NCI-H2196 (cell line): Measurements from ENCODE around the gene A3GALT2.
"Not testable (repeated sequence)": the region's sequence is repeated elsewhere in the genome, so short reads cannot be mapped to it uniquely, and the experiment has no call there.

Experiments used
- DNase-seq: peaks from one replicate; lab custom pipeline; 2025; ENCODE audit not compliant: unreplicated experiment; lab: John Stamatoyannopoulos, UW

A3GALT2 gene

DNA sequence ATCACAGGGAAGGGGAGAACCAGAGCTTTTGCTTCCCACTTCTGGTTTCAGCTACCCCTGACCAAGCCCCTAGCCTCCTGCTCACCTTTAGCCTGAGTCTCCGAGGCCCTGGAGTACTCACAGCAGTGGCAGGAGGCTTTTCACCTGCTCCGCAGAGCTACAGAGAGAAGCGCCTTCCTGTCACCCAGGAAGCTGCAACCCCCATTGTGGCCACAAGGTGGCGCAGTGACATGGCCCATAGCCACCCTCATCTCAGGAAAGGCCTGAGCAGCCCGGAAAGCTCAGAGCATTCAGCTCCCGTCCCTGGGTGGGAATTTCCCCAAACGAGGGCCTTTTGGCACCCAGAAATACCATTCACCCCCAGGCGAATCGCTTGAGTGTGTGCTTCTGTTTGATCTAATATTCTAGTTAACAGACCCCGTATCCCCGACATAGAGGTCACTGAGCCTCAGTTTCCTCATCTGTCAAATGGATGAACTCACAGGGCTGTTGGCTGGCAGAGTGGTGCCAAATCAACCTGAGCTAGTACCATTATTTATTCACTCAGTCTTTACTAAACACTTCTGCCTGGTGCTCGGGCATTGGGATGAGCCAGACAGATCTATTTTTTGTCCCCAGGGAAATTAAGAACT, 25.3 kb downstream of the A3GALT2 start:
- peak; percentile 91 for DNase-seq

DNA sequence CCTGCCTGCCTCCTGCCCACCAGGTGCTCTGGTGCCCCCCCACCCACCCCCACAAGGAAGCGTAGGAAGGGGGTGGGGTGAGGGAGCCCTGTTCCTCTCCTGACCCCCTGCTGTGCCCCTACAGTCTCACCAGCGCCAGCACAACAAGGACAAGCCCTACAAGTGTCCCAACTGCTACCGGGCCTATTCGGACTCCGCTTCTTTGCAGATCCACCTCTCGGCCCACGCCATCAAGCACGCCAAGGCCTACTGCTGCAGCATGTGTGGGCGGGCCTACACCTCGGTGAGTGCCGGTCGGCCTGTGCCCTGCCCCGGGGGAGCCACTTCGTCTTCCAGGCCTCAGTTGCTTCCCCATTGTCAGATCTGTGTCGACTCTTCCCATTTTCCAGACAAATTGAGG, 25.9 kb downstream of the A3GALT2 start:
- no peak for DNase-seq

DNA sequence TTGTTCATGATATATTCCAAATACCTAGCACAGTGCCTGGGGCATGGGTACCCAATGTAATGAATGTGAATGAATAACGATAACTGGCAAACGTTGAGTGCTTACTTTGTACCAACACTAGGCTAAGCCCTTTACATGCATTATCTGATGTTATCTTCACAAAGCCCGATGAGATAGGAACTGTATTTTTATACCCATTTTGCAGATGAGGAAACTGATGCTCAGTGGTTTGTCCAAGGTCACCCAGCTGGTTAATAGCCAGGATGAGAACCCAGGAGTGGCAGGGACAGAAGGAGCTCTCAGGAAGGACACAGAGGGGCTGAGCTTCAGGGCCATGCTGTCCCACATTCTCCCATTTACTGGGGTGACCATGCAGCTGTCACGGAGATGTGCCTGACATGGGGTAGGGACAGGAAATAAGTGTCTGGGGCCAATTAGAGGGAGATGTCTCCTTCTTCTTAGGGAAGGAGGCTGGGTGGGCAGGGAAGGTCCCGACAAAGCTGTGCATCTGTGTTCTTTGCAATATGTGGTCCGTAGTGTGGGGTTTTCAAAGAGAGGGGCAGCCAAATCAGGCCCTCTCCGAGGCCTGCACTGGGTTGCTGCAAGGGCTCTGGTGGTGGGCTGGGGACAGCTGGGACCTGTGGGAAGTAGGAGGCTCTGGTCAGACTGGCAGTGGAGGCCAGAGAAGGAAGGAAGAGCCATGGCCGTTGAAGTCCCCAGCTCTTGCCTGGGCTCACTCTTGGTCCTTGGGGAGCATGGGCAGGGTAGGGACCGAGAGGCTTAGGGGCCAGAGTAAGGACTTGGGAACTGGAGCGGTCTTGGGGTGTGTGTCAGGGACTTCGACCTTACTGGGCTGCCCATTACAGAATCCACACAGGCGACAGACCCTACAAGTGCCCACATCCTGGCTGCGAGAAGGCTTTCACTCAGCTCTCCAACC, 26.6 kb downstream of the A3GALT2 start:
- DNase-seq, result no peak

DNA sequence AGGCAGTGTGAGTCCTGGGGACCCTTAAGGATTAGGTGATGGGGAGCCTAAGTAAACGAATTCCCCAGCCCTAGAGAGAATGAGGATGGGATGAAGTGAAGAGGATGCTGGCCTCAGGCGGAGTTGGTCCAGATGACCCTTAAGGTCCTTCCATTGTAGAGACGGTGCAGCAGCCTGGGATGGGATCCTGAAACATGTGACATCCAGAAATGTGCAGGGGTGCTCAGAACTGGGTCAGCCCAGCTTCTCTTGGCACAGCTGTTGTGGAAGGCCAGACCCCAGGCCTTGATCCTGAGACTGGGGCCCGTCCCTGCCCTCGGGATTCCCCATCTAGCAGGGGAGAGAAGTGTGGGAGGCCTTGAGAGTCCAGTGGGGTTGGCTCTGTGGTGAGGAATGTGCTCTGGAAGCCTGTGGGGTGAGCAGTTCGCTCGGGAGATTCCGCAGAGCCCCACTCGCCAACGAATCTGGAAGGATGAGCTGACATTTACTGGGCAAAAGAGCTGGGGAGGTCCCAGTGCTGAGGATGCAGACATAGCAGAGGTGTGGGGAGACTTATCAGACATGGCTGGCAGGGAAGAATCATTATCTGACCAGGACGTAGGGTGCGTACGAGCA, 28.1 kb downstream of the A3GALT2 start:
- DNase-seq, result no peak

DNA sequence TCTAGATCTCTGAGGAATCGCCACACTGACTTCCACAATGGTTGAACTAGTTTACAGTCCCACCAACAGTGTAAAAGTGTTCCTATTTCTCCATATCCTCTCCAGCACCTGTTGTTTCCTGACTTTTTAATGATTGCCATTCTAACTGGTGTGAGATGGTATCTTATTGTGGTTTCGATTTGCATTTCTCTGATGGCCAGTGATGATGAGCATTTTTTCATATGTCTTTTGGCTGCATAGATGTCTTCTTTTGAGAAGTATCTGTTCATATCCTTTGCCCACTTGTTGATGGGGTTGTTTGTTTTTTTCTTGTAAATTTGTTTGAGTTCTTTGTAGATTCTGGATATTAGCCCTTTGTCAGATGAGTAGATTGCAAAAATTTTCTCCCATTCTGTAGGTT, 30.3 kb downstream of the A3GALT2 start:
- not testable (repeated sequence) for DNase-seq

DNA sequence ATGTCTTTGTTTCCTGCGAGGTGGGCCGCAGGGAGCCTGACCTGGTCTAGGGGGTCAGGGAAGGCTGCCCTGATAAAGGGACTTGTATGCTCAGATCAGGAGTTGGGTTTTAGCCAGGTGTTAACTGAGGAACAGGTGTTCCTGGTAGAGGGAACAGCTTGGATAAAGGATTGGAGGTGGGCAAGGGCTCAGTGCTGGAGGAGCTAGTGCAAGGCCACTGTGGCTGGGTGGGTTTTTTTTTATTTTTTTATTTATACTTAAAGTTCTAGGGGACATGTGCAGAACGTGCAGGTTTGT, 31.1 kb downstream of the A3GALT2 start:
- no peak for DNase-seq

DNA sequence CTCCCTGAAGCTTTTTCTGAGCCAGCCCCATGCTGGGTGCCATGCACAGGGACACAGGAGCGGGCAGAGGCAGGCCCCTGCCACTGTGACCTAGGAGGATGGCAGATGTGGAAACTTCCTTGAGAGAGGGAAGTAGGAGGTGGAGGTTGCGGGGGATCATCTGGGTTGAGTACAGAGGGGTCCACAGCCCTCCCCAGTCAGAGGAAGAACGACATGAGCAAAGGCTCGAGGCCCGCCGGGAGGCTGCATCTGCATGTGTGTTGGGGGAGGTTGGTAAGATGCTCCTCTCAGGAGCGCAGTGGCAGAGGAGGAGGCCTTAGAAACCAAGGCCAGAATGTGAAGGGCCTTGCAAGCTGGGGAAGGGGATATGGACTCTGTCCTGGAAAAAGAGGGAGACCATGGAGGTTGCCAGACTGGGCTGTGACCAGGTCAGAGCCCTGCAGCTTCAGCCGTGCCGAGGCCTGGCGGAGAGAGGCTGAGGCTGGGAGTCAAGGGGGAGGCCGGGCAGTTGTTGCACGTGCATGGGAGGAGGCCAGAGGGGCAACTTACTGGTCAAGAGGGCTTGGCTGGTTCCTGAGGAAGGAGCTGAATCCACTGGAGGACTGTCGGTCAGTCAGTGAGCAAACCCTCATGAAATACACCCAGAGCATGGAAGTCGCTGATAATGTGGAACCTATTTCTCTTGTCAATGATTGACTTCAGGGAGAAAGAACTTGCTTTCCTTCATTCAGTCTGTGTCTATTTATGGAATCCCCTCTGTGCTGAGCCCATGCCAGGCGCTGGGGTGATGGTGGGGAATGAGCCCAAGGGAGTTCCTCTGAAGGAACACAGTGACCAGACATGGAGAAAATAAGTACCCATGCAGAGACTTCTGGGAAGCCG, 31.7 kb downstream of the A3GALT2 start:
- no peak for DNase-seq

DNA sequence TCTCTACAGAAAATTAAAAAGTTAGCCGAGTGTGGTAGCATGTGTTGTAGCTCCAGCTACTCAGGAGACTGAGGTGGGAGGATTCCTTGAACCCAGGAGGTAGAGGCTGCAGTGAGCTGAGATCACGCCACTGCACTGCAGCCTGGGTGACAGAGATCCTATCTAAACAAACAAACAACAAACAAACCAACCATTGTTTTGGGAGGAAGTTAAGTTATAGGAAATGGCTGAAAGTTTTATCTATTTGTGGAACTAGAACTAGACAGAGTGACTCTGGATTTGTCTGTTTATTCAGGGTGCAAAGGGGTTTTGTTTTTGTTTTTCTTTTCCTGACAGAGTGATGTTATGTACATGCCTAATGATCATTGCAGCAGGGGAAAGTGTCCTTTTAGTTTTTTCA, 33.6 kb downstream of the A3GALT2 start:
- DNase-seq, result no peak

DNA sequence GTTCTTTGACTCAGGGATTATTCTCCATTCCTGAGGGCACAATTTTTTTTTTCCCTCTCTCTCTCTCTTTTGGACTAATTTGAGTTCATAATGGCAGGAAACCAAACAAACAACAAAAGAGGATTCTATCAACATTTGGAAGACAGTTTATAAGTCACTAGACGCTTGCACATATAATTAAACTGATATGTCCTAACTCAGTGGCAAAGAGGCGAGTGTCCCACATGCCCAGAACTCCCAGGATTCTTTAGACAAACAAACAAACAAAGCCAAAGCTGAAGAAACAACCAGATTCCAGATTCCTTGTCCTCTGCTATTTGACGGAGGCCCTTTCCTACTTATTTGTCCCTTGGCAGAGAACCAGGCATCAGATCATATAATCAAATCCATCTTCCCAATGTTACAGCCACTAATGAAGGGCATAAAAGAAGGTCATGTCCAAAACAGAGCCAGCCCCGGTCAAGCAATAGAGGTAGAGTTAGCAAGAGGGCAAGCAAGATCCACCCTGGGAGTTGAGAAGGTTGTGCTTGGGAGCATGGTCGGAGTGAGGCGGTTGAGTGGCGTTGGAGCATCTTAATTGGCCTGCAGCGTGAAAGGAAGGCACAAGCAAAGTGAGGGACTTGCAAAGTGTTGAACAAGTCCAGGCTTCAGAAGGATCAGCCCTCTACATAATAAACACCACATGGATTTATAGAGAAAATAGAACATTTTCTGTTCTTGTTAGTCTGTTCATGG, 34.3 kb downstream of the A3GALT2 start:
- no peak for DNase-seq

DNA sequence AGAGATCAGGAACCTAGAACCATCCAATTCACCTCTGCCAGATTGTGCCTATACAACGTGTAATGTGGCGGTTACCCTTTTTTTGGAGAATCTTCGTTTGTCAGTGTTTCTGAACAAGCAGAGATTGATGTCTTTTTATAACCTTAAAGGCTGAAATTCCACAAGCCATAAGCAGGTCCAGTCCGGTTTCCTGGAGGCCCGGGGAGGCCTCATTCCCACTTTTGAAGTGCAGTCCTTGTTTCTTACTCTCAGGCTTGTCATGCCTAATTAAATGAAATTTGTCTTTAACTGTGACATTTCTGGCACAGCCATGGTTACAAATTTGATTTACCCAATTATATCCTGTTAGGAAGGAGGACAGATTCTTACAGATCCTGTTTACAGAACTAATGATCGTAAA, 36.8 kb downstream of the A3GALT2 start:
- DNase-seq, result no peak

DNA sequence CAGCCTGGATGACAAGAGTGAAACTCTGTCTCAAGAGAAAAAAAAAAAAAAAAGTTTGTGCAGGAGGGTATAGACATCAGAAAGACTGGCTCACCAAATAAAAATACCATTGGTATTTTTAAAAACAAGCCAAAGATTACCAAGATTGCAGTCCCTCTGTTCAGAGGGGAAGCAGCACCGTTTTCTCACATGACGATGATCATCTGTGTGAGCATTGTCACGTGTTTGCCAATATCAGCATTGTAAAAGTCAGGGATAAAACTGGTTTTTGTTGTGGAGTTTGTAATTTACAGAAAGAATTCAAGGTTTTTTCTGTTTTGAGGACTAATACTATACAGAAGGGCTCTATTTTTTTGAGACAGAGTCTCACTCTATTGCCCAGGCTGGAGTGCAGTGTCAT, 38.1 kb downstream of the A3GALT2 start:
- no peak for DNase-seq

DNA sequence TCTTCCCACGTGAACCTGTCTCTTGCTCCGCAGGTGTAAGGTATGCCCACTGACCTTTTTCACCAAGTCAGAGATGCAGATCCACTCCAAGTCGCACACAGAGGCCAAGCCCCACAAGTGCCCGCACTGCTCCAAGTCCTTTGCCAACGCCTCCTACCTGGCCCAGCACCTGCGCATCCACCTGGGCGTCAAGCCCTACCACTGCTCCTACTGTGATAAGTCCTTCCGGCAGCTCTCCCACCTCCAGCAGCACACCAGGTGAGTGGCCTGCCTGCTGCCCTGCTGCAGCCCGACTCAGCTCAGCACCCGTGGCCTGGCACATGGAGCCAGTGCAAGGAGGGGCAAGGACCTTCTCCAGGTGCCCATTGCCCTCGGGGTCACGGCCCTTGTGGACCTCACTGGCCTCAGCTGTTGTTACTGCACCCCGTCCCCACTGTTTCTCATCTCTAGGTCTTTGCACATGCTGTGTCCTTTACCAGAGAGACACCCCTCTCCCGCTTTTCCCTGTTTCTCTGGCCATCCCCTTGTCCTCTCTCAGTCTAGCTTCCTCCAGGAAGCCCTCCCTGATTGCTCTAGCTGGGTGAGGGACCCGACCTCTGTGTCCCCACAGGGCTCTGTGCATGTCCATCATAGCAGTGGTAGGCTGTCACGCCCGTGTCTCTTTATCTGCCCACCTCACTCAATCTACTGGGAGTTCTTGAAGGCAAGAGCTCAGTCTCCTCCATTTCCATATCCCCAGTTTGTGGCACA, 39.2 kb downstream of the A3GALT2 start:
- no peak for DNase-seq

DNA sequence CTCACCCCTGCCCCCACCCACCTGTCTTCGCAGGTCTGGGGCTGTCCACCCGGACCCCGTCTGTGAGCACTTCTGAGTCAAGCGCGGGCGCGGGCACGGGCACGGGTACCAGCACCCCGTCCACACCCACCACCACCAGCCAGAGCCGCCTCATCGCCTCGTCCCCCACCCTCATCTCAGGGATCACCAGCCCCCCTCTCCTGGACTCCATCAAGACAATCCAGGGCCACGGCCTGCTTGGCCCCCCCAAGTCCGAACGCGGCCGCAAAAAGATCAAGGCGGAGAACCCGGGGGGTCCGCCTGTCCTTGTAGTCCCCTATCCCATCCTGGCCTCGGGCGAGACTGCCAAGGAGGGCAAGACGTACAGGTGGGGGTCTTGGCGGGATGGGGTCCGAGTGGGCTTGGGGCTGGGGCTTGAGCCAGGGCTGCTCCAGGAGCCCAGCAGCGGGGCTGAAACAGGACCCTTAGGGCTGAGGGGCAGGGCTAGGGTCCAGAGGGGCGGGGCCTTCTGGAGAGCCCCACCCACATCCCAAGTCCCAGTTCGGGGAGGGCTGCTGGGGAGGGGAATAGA, 40.7 kb downstream of the A3GALT2 start:
- no peak for DNase-seq

DNA sequence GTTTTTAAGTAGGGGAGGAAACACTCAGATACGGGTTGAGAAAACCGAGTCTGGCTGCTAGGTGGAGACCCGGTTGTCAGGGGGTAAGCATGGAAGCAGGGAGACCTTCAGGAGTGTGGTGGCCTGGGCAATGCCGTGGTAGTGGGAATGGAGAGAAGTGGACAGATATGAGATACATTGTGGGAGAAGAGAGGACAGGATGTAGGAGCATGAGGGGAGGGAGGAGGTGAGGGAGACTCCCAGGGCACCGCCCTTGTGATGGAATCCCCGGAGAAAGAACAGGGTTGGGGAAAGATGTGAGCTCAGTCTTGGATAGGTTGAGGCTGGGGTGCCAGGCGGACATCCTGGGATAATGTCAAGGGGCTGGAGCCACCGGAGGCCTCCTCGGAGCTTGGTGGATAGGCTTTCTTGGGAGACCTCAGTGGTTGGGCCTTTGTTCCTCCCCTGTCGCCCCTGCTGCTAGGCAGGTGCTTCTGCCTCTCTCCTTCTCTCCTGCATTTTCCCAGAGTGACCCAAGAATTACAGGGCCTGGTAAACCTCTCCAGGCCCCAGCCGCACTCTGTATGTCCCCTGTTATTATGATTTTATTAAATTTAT, 43.3 kb downstream of the A3GALT2 start:
- DNase-seq, result no peak

DNA sequence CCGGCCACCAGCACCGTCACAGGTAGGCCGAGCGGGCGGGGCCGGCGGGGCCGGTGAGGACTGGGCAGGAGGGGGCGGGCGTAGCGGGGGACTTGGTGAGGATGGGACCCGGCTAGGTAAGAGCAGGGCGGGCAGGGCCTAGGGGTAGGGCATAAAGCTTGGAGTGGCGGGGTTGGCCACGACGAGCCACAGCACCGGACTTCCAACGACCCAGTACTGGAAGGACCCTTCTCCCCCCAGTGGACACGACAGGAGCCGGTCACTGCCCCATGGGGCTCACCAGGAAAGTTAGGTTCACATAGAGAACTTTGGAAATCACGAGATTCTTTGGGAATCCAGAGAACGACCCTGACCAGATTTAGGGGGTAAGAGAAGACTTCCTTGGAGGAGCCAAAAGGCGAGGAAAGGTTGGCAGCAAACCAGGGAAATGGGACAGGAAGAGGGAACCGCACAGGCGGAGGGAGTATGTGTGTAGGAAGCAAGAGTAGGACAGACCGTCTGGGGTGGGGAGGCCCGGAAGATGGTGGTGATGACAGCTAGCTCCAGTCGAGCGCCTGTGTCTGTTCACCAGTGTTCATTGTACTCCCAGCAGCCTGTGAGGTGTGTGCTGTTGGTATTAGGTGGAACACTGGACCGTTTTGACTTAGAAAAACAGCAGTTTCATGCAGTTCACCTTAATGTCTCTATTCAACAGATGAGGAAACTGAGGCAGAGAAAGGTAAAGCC, 44.2 kb downstream of the A3GALT2 start:
- no peak for DNase-seq

DNA sequence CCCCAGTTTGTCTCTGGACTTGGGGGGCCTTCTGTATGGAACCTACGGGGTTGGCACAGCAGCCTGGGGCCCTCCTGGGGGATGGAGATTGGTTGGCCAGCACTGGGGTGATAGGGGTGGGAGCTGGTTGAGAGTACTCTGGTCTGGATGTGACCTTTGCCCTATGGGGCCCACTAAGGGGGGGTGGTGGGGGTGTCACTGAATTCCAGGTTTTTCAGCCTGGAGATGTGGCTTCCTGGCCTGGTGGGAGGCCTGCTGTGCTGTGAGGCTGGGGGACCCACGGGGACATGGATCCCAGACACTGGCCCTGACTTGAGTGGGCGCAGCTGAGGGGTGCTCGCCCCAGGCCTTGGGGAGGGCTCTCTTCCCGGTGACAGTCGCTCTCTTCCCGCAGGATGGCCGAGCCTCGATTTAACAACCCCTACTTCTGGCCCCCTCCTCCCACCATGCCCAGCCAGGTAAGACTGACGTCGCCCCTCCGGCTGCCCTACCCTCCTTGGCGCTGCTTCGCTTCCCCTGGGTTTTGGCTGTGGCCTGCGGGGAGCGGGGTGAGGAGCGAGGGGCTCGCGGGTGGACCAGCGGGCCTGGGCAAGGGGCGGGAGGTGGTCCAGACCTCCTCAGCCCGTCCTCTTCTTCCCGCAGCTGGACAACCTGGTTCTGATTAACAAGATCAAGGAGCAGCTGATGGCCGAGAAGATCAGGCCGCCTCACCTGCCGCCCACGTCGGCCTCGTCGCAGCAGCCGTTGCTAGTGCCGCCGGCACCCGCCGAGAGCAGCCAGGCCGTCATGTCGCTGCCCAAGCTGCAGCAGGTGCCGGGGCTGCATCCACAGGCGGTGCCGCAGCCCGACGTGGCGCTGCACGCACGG, 45.0 kb downstream of the A3GALT2 start:
- DNase-seq, result no peak

DNA sequence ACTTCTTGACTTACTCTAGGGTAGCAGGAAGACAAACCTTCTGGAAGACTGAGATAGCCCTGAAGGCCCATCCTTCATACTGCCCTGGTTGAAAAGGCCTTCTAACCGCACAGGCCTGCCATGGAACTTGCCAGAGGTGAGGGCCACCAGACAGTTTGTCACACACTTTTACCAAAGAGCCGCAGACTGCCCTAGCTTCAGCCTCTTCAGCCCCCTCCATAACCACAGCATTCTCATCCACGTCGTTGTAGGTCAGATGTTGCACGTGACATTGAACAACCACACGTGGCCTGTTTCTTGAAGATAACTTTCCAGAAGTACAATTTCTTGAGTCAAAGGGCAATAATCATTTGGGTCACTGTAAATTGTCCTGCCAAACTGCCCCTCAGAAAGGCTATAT, 45.7 kb downstream of the A3GALT2 start:
- DNase-seq, result no peak

DNA sequence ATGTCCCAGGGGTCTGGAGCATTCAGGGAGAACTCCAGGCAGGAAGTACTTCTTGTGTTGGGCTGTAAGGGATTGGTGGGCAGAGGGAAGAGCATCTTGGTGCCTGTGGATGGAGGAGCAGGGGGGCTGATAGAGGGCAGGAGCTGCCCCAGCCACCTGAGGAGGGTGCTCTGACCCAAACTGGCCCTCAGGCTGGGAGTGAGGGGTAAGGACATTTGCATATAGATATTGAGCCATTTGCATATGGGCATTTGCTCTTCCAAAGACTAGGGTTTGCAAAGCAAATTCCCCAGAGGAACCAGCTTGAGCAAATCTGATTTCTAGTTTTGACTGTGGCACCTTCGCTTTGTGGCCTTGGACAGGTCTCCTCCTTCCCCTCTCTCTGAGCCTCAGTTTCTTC, 46.5 kb downstream of the A3GALT2 start:
- no peak for DNase-seq
